Measurements from ENCODE around the gene STKLD1.

Gene STKLD1

GRCh38 chr9:133362359-133363044 lies 13.7 kb upstream of the STKLD1 start:
- DNase-seq (ENCODE audit: low read depth): peak; percentile 27
- no peak for TF ChIP-seq CTCF (IDR thresholded peaks at IDR 0.05; ENCODE audit: insufficient read depth, low read depth, low read length, missing control alignments)
- H3K4me3 ChIP-seq (ENCODE audit: low read length): no peak overlapping the region

- TF ChIP-seq CTCF (IDR thresholded peaks at IDR 0.05; ENCODE audit: insufficient read depth, low read depth, low read length, missing control alignments): no peak
- H3K4me3 ChIP-seq (ENCODE audit: low read length): no peak overlapping the region
- no peak for DNase-seq (ENCODE audit: low read depth)
Measured at GRCh38 chr9:133366435-133366834, 9.7 kb upstream of the STKLD1 start.

- H3K4me3 ChIP-seq (ENCODE audit: low read length): no peak overlapping the region
- no peak for DNase-seq (ENCODE audit: low read depth)
- TF ChIP-seq CTCF (IDR thresholded peaks at IDR 0.05; ENCODE audit: insufficient read depth, low read depth, low read length, missing control alignments): no peak
Measured at GRCh38 chr9:133367221-133367620, 8.9 kb upstream of the STKLD1 start.

- no peak overlapping the region for H3K4me3 ChIP-seq (ENCODE audit: low read length)
- TF ChIP-seq CTCF (IDR thresholded peaks at IDR 0.05; ENCODE audit: insufficient read depth, low read depth, low read length, missing control alignments): no peak
- DNase-seq (ENCODE audit: low read depth): no peak
Measured at GRCh38 chr9:133367778-133368177, 8.4 kb upstream of the STKLD1 start.

- no peak for DNase-seq (ENCODE audit: low read depth)
- TF ChIP-seq CTCF (IDR thresholded peaks at IDR 0.05; ENCODE audit: insufficient read depth, low read depth, low read length, missing control alignments): no peak
- H3K4me3 ChIP-seq (ENCODE audit: low read length): no peak overlapping the region
Measured at GRCh38 chr9:133368249-133368881, 7.8 kb upstream of the STKLD1 start.

- TF ChIP-seq CTCF (IDR thresholded peaks at IDR 0.05; ENCODE audit: insufficient read depth, low read depth, low read length, missing control alignments): no peak
- no peak for DNase-seq (ENCODE audit: low read depth)
- H3K4me3 ChIP-seq (ENCODE audit: low read length): no peak overlapping the region
Measured at GRCh38 chr9:133369422-133369821, 6.7 kb upstream of the STKLD1 start.

- no peak for TF ChIP-seq CTCF (IDR thresholded peaks at IDR 0.05; ENCODE audit: insufficient read depth, low read depth, low read length, missing control alignments)
- H3K4me3 ChIP-seq (ENCODE audit: low read length): no peak overlapping the region
- DNase-seq (ENCODE audit: low read depth): no peak
Measured at GRCh38 chr9:133369933-133370332, 6.2 kb upstream of the STKLD1 start.
